Astrocyte of the spinal cord (primary cell): ENCODE results near the gene ARHGAP9.

Source experiments
- DNase-seq: peaks from one replicate; pipeline ENCODE4 v3.0.0; 2011; ENCODE audit warnings: low read depth, low spot score
- H3K4me3 ChIP-seq: 2 replicates; pipeline ENCODE4 v1.5.1; 2011; ENCODE audit warnings: low read depth, mild to moderate bottlenecking, low read length, moderate library complexity
- CTCF ChIP-seq: IDR thresholded peaks from 2 replicates; pipeline ENCODE4 v1.5.1; 2012; ENCODE audit warnings: low read depth, mild to moderate bottlenecking, low read length, inconsistent platforms
- in situ Hi-C: cut with HindIII; loops from 2 replicates; pipeline ENCODE4 v1.10.0; 2017; ENCODE audit warnings: low sequenced_read_pairs

ARHGAP9 gene

GRCh38 chr12:57456737-57457490, 22.8 kb downstream of the ARHGAP9 start:
- peak overlapping the region; percentile 14 for H3K4me3 ChIP-seq
- DNase-seq, result no peak
- no peak for TF ChIP-seq CTCF
- in situ Hi-C loops, result no loop called here

GRCh38 chr12:57456145-57456700, 23.4 kb downstream of the ARHGAP9 start:
- DNase-seq, result peak; percentile 41
- in situ Hi-C loops, result no loop called here

GRCh38 chr12:57455374-57456144, 24.1 kb downstream of the ARHGAP9 start:
- in situ Hi-C loops, result no loop called here
- no peak for DNase-seq
- H3K4me3 ChIP-seq, result peak overlapping the region; percentile 14
- TF ChIP-seq CTCF, result no peak

More at GRCh38 chr12:57456145-57456700, 23.4 kb downstream of the ARHGAP9 start:
- H3K4me3 ChIP-seq, result peak overlapping the region; percentile 14
- TF ChIP-seq CTCF, result peak; percentile 70

GRCh38 chr12:57454566-57455373, 24.9 kb downstream of the ARHGAP9 start, which contains the start of gene INHBE:
TSS of gene INHBE (plus strand) at chr12:57455307. CDS start at chr12:57455537, 230 bp downstream.
- in situ Hi-C loops, result no loop called here
- peak; percentile 89 for DNase-seq
- H3K4me3 ChIP-seq, result peak within 1 kb of the TSS; percentile 14
- TF ChIP-seq CTCF, result no peak

- in situ Hi-C loops, result no loop called here
- H3K4me3 ChIP-seq, result no peak overlapping the region
- no peak for TF ChIP-seq CTCF
- DNase-seq, result no peak
Measured at GRCh38 chr12:57454213-57454565, 25.5 kb downstream of the ARHGAP9 start.

GRCh38 chr12:57452937-57453509, 26.6 kb downstream of the ARHGAP9 start:
- DNase-seq, result peak; percentile 77
- in situ Hi-C loops, result no loop called here
- TF ChIP-seq CTCF, result peak; percentile 97
- no peak overlapping the region for H3K4me3 ChIP-seq
